ENCODE results near the gene MAML3.

Gene MAML3
- long read RNA-seq, partial matches to known transcripts: 1 of 10 reads
- long read RNA-seq, other reads (novel, unspliced or antisense): 9 of 10 reads

DNA sequence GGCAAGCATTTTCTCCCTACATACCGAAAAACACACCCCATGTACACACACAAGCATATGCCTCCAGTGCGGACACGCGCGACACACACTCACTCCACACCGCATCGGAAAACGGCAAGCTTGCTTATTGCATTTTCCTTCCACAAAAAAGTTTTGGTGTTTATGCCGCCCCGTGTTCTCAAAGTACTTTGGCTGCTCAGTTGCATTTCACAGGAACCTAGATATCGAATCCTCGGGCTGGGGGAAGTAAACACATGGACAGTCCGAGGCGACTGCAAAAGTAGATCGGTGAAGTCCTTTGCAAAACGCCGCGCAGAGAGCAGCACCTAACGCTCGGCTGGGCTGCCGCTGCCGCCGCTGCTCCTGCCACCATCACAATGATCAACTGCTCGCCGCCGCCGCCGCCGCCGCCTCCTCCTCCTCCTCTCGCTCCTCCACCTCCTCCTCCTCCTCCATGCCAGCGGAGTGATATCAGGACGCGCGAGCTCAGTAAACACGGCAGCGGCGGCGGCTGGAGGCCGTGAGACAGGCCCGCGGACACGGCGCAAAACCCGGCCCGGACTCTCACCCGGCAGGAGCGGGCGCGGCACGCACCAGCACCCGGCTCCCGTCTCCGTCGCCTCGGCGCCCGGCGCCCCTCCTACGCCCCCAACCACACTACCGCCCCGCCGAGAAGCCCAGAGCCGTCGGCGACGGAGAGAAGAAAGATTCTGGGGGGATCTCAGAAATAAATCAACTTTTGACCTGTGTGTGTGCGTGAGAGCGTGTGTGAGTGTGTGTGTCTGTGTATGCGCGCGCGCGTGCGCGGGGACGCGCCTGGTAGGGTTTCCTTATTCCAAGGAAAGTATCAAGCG is at the start of gene MAML3:
MAML3 (minus strand) TSS at position 467 of the 854 bp plus-strand sequence. CDS start 857 bp downstream, outside the sequence.
- H3K27me3 ChIP-seq (ENCODE audit: insufficient read depth, poor library complexity, severe bottlenecking): no peaks in the 10 kb centered on the region
- DNase-seq (ENCODE audit: low read depth in 1 of 2, low spot score in 1 of 2): peak; percentile 91 to 96
- TF ChIP-seq, protein P1, sequence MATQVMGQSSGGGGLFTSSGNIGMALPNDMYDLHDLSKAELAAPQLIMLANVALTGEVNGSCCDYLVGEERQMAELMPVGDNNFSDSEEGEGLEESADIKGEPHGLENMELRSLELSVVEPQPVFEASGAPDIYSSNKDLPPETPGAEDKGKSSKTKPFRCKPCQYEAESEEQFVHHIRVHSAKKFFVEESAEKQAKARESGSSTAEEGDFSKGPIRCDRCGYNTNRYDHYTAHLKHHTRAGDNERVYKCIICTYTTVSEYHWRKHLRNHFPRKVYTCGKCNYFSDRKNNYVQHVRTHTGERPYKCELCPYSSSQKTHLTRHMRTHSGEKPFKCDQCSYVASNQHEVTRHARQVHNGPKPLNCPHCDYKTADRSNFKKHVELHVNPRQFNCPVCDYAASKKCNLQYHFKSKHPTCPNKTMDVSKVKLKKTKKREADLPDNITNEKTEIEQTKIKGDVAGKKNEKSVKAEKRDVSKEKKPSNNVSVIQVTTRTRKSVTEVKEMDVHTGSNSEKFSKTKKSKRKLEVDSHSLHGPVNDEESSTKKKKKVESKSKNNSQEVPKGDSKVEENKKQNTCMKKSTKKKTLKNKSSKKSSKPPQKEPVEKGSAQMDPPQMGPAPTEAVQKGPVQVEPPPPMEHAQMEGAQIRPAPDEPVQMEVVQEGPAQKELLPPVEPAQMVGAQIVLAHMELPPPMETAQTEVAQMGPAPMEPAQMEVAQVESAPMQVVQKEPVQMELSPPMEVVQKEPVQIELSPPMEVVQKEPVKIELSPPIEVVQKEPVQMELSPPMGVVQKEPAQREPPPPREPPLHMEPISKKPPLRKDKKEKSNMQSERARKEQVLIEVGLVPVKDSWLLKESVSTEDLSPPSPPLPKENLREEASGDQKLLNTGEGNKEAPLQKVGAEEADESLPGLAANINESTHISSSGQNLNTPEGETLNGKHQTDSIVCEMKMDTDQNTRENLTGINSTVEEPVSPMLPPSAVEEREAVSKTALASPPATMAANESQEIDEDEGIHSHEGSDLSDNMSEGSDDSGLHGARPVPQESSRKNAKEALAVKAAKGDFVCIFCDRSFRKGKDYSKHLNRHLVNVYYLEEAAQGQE (IDR thresholded peaks at IDR 0.05; ENCODE audit: insufficient replicate concordance, low read depth): peak; percentile 41
- TF ChIP-seq GABPA (IDR thresholded peaks at IDR 0.05; ENCODE audit: low read depth): no peak
- peak; percentile 86 for TF ChIP-seq POLR2AphosphoS5 (IDR thresholded peaks at IDR 0.05; ENCODE audit: low read depth)
- TF ChIP-seq CTCF (IDR thresholded peaks at IDR 0.05; ENCODE audit: insufficient read depth, low read length): no peak
- peak within 1 kb of the TSS; percentile 96 for H3K27ac ChIP-seq (replicated peaks)
- peak within 1 kb of the TSS; percentile 61 for H3K4me3 ChIP-seq (replicated peaks; ENCODE audit: insufficient read depth, low read length)

DNA sequence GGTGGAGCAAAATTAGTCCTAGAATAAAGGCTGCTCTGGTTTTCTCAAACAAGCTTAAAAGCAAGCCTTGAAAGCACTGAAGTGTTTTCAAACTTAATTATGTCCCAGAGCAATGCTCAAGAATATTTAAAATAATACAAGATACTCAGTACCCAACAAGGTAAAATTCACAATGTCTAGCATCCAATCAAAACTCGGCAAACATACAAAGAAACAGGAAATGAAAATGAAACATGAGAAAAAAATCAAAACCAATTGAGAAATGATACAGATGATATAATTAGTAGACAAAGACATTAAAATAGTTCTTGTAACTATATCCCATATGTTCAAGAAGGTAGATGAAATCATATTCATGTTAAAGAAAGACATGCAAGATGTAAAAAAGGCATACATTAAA is 45.0 kb upstream of the MAML3 start:
- TF ChIP-seq SPI1 (IDR thresholded peaks at IDR 0.05; ENCODE audit: borderline replicate concordance, low read depth) (no peak), GABPA (IDR thresholded peaks at IDR 0.05; ENCODE audit: low read depth) (no peak), POLR2AphosphoS5 (IDR thresholded peaks at IDR 0.05; ENCODE audit: low read depth) (no peak), CTCF (IDR thresholded peaks at IDR 0.05; ENCODE audit: insufficient read depth, low read length) (no peak)
- TF ChIP-seq, protein P1 (IDR thresholded peaks at IDR 0.05; ENCODE audit: insufficient replicate concordance, low read depth): no peak
- Histone ChIP-seq H3K4me3 (replicated peaks; ENCODE audit: insufficient read depth, low read length) (no peak overlapping the region), H3K27me3 (ENCODE audit: insufficient read depth, poor library complexity, severe bottlenecking) (no peaks in the 10 kb centered on the region), H3K27ac (replicated peaks) (no peak overlapping the region)
- DNase-seq (ENCODE audit: low read depth in 1 of 2, low spot score in 1 of 2): no peak

DNA sequence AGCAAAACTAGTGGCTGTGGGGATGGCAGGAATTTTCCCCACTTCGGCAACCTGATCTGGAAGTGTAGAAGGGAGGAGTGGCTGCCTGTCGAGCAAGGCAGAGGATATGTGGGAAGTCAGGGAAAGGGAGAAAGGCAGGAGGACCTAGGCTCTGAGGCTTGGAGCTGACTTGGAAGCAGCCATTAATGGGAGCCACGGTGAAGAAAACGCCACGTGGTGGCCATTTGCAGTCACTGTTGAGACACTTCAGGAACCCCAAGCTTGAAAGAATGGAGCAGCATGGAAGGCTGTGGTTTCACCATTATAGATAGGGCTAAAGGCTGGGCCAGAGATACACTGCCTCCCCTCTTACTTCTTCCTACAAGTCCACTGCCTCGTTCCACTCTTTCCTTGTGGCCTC is 41.8 kb upstream of the MAML3 start:
- Histone ChIP-seq H3K27ac (replicated peaks) (no peak overlapping the region), H3K4me3 (replicated peaks; ENCODE audit: insufficient read depth, low read length) (no peak overlapping the region), H3K27me3 (ENCODE audit: insufficient read depth, poor library complexity, severe bottlenecking) (no peaks in the 10 kb centered on the region)
- DNase-seq (ENCODE audit: low read depth in 1 of 2, low spot score in 1 of 2): no peak
- TF ChIP-seq POLR2AphosphoS5 (IDR thresholded peaks at IDR 0.05; ENCODE audit: low read depth) (no peak), CTCF (IDR thresholded peaks at IDR 0.05; ENCODE audit: insufficient read depth, low read length) (no peak), GABPA (IDR thresholded peaks at IDR 0.05; ENCODE audit: low read depth) (no peak), SPI1 (IDR thresholded peaks at IDR 0.05; ENCODE audit: borderline replicate concordance, low read depth) (no peak)
- TF ChIP-seq, protein P1 (IDR thresholded peaks at IDR 0.05; ENCODE audit: insufficient replicate concordance, low read depth): no peak

Data from HL-60 (cell line).